ENCODE results near the gene ARHGEF10L. TPM values are rescaled to one million over a fixed set of nuclear protein-coding genes. Genes with fewer than 3 reads are reported as not detected.

Gene ARHGEF10L
- total RNA-seq, 1 donor from 2014 or later = 33.1 TPM

- H3K27me3 Mint-ChIP-seq (ENCODE audit: low read depth) = peaks cover 1% of the 10 kb centered on the region
- no peaks in the 10 kb centered on the region for H3K9me3 Mint-ChIP-seq
- no peak overlapping the region for H3K27ac Mint-ChIP-seq
- DNase-seq (ENCODE audit: low spot score in 2 of 2, unreplicated experiment in 2 of 2) = no peak
- TF ChIP-seq CTCF (IDR thresholded peaks at IDR 0.05; ENCODE audit: unreplicated experiment) = no peak
- no peaks in the 10 kb centered on the region for H3K36me3 Mint-ChIP-seq
- no peak overlapping the region for H3K4me3 Mint-ChIP-seq
- peaks cover 35% of the 10 kb centered on the region for H3K4me1 Mint-ChIP-seq
Observed at GRCh38 chr1:17524645-17525044, 14.9 kb upstream of the ARHGEF10L start.

- H3K9me3 Mint-ChIP-seq = no peaks in the 10 kb centered on the region
- no peaks in the 10 kb centered on the region for H3K36me3 Mint-ChIP-seq
- no peak for DNase-seq (ENCODE audit: low spot score in 2 of 2, unreplicated experiment in 2 of 2)
- H3K27me3 Mint-ChIP-seq (ENCODE audit: low read depth) = no peaks in the 10 kb centered on the region
- H3K4me3 Mint-ChIP-seq = no peak overlapping the region
- no peak overlapping the region for H3K27ac Mint-ChIP-seq
- peaks cover 29% of the 10 kb centered on the region for H3K4me1 Mint-ChIP-seq
- TF ChIP-seq CTCF (IDR thresholded peaks at IDR 0.05; ENCODE audit: unreplicated experiment) = no peak
Observed at GRCh38 chr1:17525996-17526686, 13.4 kb upstream of the ARHGEF10L start.

GRCh38 chr1:17527036-17527914 lies 12.2 kb upstream of the ARHGEF10L start:
- Mint-ChIP-seq H3K36me3 (no peaks in the 10 kb centered on the region), H3K27ac (peak overlapping the region; percentile 57), H3K4me1 (peaks cover 38% of the 10 kb centered on the region), H3K9me3 (no peaks in the 10 kb centered on the region), H3K4me3 (no peak overlapping the region), H3K27me3 (ENCODE audit: low read depth) (no peaks in the 10 kb centered on the region)
- DNase-seq (ENCODE audit: low spot score in 2 of 2, unreplicated experiment in 2 of 2) = no peak
- TF ChIP-seq CTCF (IDR thresholded peaks at IDR 0.05; ENCODE audit: unreplicated experiment) = no peak

GRCh38 chr1:17529381-17529780 lies 10.1 kb upstream of the ARHGEF10L start:
- TF ChIP-seq CTCF (IDR thresholded peaks at IDR 0.05; ENCODE audit: unreplicated experiment) = no peak
- H3K27ac Mint-ChIP-seq = no peak overlapping the region
- no peaks in the 10 kb centered on the region for H3K9me3 Mint-ChIP-seq
- H3K36me3 Mint-ChIP-seq = no peaks in the 10 kb centered on the region
- no peak overlapping the region for H3K4me3 Mint-ChIP-seq
- peaks cover 38% of the 10 kb centered on the region for H3K4me1 Mint-ChIP-seq
- H3K27me3 Mint-ChIP-seq (ENCODE audit: low read depth) = no peaks in the 10 kb centered on the region
- no peak for DNase-seq (ENCODE audit: low spot score in 2 of 2, unreplicated experiment in 2 of 2)

- Mint-ChIP-seq H3K27me3 (ENCODE audit: low read depth) (no peaks in the 10 kb centered on the region), H3K9me3 (no peaks in the 10 kb centered on the region), H3K4me1 (peaks cover 30% of the 10 kb centered on the region), H3K27ac (peak overlapping the region; percentile 68), H3K4me3 (no peak overlapping the region), H3K36me3 (no peaks in the 10 kb centered on the region)
- no peak for DNase-seq (ENCODE audit: low spot score in 2 of 2, unreplicated experiment in 2 of 2)
- no peak for TF ChIP-seq CTCF (IDR thresholded peaks at IDR 0.05; ENCODE audit: unreplicated experiment)
Observed at GRCh38 chr1:17531343-17531681, 8.2 kb upstream of the ARHGEF10L start.
